Measurements from ENCODE around the gene HAUS6.

The HAUS6 gene

GRCh38 chr9:19137282-19137681, 34.6 kb upstream of the HAUS6 start:
- no peaks in the 10 kb centered on the region for H3K36me3 ChIP-seq (ENCODE audit: low read length)
- no peak overlapping the region for H3K27ac ChIP-seq (ENCODE audit: low read depth, low read length)
- no peaks in the 10 kb centered on the region for H4K20me1 ChIP-seq (ENCODE audit: low read depth, low read length)
- TF ChIP-seq CTCF (IDR thresholded peaks at IDR 0.05; ENCODE audit: insufficient read depth, low read length, poor library complexity, severe bottlenecking) (no peak), EZH2phosphoT487 (conservative IDR thresholded peaks at IDR 0.05; ENCODE audit: low read length) (no peak)
- H3K79me2 ChIP-seq (ENCODE audit: insufficient read depth, low read length), result no peaks in the 10 kb centered on the region
- no peak overlapping the region for H3K4me3 ChIP-seq (ENCODE audit: insufficient read depth, low read length, poor library complexity, severe bottlenecking)
- no peak overlapping the region for H3K4me2 ChIP-seq (ENCODE audit: low read depth, low read length, poor library complexity, severe bottlenecking)
- no peaks in the 10 kb centered on the region for H3K9me2 ChIP-seq (replicated peaks; ENCODE audit: insufficient read depth, low read length)
- no peak overlapping the region for H2AFZ ChIP-seq (ENCODE audit: low read depth, low read length, severe bottlenecking)
- no peaks in the 10 kb centered on the region for H3K9me3 ChIP-seq (ENCODE audit: insufficient read depth, low read length)
- H3F3A ChIP-seq (ENCODE audit: insufficient read depth), result no peaks in the 10 kb centered on the region
- H3K9ac ChIP-seq (ENCODE audit: low read length), result no peak overlapping the region
- no peaks in the 10 kb centered on the region for H3K27me3 ChIP-seq (ENCODE audit: low read length)

GRCh38 chr9:19136129-19136528, 33.4 kb upstream of the HAUS6 start:
- H3K4me2 ChIP-seq (ENCODE audit: low read depth, low read length, poor library complexity, severe bottlenecking), result no peak overlapping the region
- no peaks in the 10 kb centered on the region for H3K79me2 ChIP-seq (ENCODE audit: insufficient read depth, low read length)
- no peak overlapping the region for H2AFZ ChIP-seq (ENCODE audit: low read depth, low read length, severe bottlenecking)
- no peak overlapping the region for H3K4me3 ChIP-seq (ENCODE audit: insufficient read depth, low read length, poor library complexity, severe bottlenecking)
- TF ChIP-seq EZH2phosphoT487 (conservative IDR thresholded peaks at IDR 0.05; ENCODE audit: low read length) (no peak), CTCF (IDR thresholded peaks at IDR 0.05; ENCODE audit: insufficient read depth, low read length, poor library complexity, severe bottlenecking) (no peak)
- H3K9ac ChIP-seq (ENCODE audit: low read length), result no peak overlapping the region
- H3K27ac ChIP-seq (ENCODE audit: low read depth, low read length), result no peak overlapping the region
- H3F3A ChIP-seq (ENCODE audit: insufficient read depth), result no peaks in the 10 kb centered on the region
- H3K36me3 ChIP-seq (ENCODE audit: low read length), result no peaks in the 10 kb centered on the region
- no peaks in the 10 kb centered on the region for H3K27me3 ChIP-seq (ENCODE audit: low read length)
- H3K9me3 ChIP-seq (ENCODE audit: insufficient read depth, low read length), result no peaks in the 10 kb centered on the region
- H4K20me1 ChIP-seq (ENCODE audit: low read depth, low read length), result no peaks in the 10 kb centered on the region
- no peaks in the 10 kb centered on the region for H3K9me2 ChIP-seq (replicated peaks; ENCODE audit: insufficient read depth, low read length)

- no peak overlapping the region for H3K4me2 ChIP-seq (ENCODE audit: low read depth, low read length, poor library complexity, severe bottlenecking)
- no peak overlapping the region for H3K9ac ChIP-seq (ENCODE audit: low read length)
- no peak overlapping the region for H3K4me3 ChIP-seq (ENCODE audit: insufficient read depth, low read length, poor library complexity, severe bottlenecking)
- H3F3A ChIP-seq (ENCODE audit: insufficient read depth), result peaks cover 4% of the 10 kb centered on the region; the same call in 1 of the 2 replicates
- TF ChIP-seq CTCF (IDR thresholded peaks at IDR 0.05; ENCODE audit: insufficient read depth, low read length, poor library complexity, severe bottlenecking) (no peak), EZH2phosphoT487 (conservative IDR thresholded peaks at IDR 0.05; ENCODE audit: low read length) (no peak)
- H3K9me3 ChIP-seq (ENCODE audit: insufficient read depth, low read length), result no peaks in the 10 kb centered on the region
- no peaks in the 10 kb centered on the region for H3K9me2 ChIP-seq (replicated peaks; ENCODE audit: insufficient read depth, low read length)
- H3K79me2 ChIP-seq (ENCODE audit: insufficient read depth, low read length), result no peaks in the 10 kb centered on the region
- no peak overlapping the region for H2AFZ ChIP-seq (ENCODE audit: low read depth, low read length, severe bottlenecking)
- H3K27me3 ChIP-seq (ENCODE audit: low read length), result no peaks in the 10 kb centered on the region
- no peak overlapping the region for H3K27ac ChIP-seq (ENCODE audit: low read depth, low read length)
- H3K36me3 ChIP-seq (ENCODE audit: low read length), result no peaks in the 10 kb centered on the region
- no peaks in the 10 kb centered on the region for H4K20me1 ChIP-seq (ENCODE audit: low read depth, low read length)
These were observed 31.0 kb upstream of the HAUS6 start for GRCh38 chr9:19133549-19134345.

All from SU-DHL-6 (cell line).